Lower leg skin (tissue), 3 donors: Measurements from ENCODE around the gene TRAF2.

Experiments used
- CTCF ChIP-seq, 3 donors: fragments of 450-650 bp; IDR thresholded peaks; one replicate each; pipeline ENCODE4 v1.5.1; 2016; ENCODE audit warnings: antibody characterized with exemption in 3 of 3, mild to moderate bottlenecking in 3 of 3, moderate library complexity in 2 of 3
- POLR2A ChIP-seq, 2 donors: fragments of 450-650 bp; IDR thresholded peaks; one replicate each; pipeline ENCODE4 v1.6.1; 2016 to 2017; ENCODE audit warnings: antibody characterized with exemption in 2 of 2, mild to moderate bottlenecking in 1 of 2, moderate library complexity in 1 of 2

- TF ChIP-seq POLR2A (IDR thresholded peaks at IDR 0.05) (no peak), CTCF (IDR thresholded peaks at IDR 0.05) (no peak)
Measured at GRCh38 chr9:136856541-136857141, 29.7 kb upstream of the TRAF2 start.
